GM18951 (cell line): ENCODE measurements around the gene TJP1.
"Not testable (repeated sequence)": the region's sequence is repeated elsewhere in the genome, so short reads cannot be mapped to it uniquely, and the experiment has no call there.

Source experiments
- POLR2A ChIP-seq: IDR thresholded peaks from 4 replicates; pipeline ENCODE4 v1.6.1; 2011; ENCODE audit warnings: mild to moderate bottlenecking; ENCODE audit not compliant: insufficient read length, insufficient read depth; ENCODE audit errors: extremely low read depth
- in situ Hi-C: fragments of 300-500 bp; cut with MboI; formaldehyde crosslinking; loops from one replicate; pipeline ENCODE4 v1.12.0; 2022; ENCODE audit warnings: low sequenced_read_pairs, mixed read lengths, inconsistent platforms; ENCODE audit not compliant: unreplicated experiment

TJP1 gene

DNA sequence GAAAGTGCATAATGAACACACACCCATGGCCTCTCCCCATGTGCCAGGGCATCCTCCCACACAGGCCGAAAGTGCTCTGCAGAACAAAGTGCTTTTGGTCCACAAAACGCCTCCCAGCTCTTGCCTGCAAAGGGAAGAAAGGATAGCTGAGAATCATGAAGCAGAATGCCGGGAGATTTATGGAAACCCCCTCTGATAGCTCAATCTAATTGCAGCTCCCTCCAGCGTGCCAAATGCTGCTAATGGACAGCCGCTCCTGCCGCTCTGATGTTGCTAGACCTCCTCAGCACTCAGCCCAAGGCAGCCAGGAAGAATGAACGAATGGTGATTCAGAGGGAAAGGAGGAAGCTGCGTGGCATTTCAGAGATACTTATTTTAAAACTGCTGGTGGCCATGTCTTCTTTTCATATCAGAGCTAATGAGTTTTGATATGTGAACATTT is 145.3 kb downstream of the TJP1 start:
- TF ChIP-seq POLR2A, result no peak
- in situ Hi-C loops, result no loop called here

DNA sequence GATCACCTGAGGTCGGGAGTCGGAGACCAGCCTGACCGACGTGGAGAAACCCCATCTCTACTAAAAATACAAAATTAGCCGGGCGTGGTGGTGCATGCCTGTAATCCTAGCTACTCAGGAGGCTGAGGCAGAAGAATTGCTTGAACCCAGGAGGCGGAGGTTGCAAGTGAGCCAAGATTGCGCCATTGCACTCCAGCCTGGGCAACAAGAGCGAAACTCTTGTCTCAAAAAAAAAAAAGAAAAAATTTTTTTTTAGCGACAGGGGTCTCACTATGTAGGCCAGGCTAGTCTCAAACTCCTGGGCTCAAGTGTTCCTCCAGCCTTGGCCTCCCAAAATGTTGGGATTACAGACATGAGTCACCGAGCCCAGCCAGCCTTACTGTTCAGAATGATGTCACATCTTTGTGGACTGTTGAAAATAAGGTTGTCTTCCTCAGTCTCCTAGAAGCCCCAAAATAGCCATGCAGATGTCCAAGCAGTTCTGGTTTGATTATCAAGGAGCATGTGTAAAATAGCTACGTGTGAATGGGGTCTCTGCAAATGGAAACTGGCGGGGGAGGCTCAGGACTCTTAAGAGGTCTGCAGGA is 145.8 kb downstream of the TJP1 start:
- in situ Hi-C loops, result not testable (repeated sequence)

DNA sequence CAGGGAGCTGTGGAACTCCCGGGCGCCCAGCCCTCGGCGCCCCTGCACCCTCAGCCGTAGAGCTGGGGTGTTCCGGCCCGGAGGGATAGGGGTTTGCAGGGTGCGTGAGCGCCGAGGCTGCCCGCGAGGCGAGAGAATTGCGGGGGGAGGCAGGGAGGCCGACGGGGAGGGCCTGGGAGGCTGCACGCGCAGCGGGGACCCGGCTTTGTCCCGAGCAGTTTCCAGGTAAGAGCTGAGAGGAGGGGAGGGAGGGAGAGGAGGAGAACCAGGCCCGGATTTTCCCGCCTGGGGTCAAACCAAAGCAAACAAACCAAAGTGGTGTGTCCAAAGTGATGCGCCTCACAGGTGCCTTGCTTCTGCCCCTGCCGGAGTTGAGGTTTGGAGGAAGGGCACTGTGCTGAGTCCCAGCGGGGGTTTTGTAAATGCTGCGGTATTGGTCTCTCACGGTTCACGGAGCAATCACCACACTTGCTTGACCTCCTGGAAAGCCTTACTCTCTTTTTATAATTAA is 146.4 kb downstream of the TJP1 start:
- no peak for TF ChIP-seq POLR2A
- in situ Hi-C loops, result no loop called here

DNA sequence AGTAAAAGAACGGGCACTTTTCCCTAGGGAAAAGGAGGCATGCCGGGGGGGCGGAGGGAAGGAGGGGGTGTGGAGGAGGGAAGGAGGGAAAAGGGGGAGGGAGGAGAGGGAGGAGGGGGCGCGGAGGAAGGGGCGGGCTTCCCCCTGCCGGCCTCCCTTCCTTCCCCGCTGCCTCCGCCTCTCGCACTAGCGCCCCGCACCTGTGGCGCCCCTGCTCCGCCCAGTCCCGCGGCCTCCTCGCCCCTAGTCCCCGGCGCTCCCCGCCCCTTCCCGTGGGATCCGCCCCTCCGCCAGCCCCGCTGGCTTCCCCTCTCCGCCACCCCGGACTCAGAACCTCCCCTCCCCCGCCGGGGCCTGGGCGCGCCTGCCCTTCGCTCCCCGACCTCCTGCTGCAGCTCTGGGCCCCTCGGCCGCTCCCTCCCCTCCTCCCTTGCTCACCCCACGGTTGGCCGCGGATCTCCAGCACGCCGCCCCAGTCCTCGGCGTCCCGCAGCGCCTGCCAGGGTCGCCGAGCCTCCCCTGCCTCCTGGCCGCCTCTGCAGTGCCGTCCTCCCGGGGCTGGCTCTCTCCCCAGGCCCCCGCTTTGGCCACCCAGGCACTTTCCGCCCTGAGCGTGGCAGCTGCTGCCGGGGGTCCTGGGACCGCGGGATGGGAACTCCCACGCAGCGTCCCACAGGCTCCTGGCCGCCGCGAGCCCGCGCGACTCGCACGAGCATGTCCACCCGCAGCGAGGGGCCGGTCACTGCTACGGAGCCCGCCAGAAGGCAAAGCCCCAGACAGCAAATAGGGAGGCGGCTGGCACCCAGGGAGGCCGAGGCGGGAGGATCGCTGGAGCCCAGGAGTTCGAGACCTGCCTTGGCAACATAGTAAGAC is 147.4 kb downstream of the TJP1 start:
- in situ Hi-C loops, result no loop called here
- TF ChIP-seq POLR2A, result no peak

DNA sequence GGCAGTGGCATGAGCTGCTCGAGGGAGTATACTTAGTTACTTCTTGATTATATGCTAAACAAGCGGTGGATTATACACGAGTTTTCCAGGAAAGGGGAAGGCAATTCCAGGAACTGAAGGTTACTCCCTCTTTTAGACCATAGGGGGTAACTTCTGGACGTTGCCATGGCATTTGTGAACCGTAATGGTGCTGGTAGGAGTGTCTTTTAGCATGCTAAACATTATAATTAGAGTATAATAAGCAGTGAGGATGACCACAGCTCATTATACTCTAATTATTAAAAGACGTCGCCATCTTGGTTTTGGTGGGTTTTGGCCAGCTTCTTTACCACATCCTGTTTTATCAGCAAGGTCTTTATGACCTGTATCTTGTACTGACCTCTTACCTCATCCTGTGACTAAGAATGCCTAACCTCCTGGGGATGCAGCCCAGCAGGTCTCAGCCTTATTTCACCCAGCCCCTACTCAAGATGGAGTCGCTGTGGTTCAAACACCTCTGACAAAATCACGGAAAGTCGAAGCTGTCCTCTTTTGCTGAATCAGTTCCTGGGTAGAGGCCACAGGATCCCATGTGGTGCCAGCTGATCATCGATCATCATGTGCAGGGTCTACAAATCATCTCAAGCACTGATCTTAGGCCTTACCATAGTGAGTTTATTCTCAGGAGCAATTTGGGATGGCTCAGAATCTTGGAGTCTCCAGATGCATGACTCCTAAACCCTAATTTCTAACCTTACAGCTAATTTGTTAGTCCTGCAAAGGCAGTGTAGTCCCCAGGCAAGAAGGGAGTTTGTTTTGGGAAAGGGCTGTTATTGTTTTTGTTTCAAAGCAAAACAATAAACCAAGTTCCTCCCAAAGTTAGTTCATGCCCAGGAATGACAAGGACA is 149.1 kb downstream of the TJP1 start:
- in situ Hi-C loops, result no loop called here
- no peak for TF ChIP-seq POLR2A

DNA sequence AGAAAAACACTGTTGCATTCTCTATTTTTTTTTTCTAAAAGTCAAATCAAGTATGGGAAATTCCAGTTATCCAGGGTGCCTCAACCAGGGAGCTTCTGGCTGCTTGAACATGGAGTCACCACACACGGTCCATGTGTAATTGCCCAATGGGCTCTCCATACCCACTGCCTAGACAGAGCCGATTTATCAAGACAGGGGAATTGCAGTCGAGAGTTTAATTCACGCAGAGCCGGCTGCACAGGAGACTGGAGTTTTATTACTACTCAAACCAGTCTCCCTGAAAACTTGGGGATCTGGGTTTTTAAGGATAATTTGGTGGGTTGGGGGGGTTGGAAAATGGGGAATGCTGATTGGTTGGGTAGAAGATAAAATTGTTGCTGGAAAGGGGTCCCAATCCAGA is 149.8 kb downstream of the TJP1 start:
- in situ Hi-C loops, result no loop called here
- TF ChIP-seq POLR2A, result no peak

DNA sequence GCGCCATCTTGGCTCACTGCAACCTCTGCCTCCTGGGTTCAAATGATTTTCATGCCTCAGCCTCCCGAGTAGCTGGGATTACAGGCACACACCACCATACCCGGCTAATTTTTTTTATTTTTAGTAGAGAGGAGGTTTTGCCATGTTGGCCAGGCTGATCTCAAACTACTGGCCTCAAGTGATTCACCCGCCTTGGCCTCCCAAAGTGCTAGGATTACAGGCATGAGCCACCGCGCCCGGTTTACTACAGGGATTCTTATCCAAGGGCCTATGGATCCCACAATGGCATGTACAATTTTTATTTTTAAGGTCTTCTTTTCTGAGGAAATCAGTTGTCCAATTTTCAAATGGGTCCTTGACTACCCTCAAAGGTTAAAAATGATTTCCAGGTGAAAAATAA is 150.2 kb downstream of the TJP1 start:
- in situ Hi-C loops, result not testable (repeated sequence)

DNA sequence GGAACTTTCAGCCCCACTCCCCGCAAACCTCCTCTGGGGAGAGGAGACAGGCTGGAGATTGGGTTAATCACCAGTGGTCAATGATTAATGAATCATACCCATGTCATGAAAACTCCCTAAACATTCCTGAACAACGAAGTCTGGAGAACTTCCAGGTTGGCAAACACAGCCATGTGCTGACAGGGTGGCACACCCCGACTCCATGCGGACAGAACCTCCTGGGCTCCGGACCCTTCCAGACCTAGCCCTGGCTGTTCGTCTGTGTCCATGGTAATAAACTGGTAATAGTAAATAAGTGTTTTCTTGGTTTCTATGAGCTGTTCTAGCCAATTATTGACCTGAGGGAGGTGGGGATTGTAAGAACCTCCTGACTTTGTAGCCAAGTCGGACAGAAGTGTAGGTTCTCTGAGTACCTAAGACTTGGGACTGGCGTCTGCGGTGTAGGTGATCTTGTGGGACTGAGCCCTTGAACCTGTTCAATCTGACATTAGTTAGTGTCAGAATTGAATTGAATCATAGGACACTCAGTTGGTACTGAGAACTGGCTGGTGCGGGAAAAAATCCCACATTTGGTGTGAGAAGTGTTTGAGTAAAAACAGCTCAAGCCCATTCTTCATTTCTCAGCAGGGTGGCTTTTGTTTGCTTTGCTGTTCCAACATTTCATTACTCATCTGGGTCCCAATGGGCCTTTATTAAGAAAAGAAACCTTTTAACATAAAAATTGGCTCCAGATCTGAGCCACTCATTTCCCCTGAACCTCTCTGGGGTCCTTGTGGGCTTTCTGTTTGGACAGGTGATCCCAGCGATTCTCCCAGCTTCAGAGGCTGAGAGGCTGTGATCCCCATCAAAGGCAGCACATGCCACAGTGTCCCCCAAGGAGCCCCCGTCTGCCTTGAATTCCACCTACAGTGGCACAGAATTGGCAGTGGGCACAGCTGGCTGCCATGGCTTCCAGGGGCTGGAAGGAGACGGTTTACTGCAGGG is 151.0 kb downstream of the TJP1 start:
- TF ChIP-seq POLR2A, result no peak
- in situ Hi-C loops, result no loop called here

DNA sequence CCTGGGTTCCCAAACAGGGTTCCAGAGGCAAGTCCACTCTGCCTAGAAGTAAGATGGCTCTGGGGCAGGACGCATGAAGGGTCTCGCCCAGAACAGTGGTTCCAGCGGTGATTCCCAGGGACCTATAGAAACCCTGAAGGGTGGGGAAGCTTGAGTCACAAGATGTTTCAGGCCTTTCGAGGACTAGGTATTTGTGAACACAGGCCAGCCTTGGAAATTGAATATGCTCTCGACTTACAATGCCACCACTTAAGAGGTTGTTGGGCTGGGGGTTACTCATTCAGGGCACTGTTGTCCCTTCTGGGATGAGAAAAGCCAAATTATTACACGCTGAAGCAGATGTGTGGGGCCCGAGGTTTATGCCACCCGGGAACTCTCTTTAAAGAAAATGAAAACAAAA is 152.0 kb downstream of the TJP1 start:
- no peak for TF ChIP-seq POLR2A
- in situ Hi-C loops, result no loop called here

DNA sequence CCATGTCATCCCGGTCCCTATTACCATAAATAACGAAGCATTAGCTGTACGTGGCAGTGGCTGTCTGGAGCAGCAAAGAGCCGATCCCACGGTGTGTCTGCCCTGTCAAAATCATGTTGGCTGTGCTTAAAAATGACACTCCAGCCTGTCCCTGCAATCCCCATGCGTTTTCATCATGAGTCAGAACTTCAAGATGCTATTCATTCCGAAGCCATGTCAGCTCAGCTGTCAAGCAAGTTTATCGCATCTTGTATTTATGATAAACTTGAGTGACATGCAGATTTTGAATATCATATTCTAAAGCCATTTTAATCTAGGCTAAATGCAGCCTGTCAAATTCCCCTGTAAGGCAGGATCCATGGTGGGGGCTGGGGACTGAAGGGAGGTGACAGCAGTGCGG is 152.4 kb downstream of the TJP1 start:
- in situ Hi-C loops, result no loop called here
- TF ChIP-seq POLR2A, result no peak

DNA sequence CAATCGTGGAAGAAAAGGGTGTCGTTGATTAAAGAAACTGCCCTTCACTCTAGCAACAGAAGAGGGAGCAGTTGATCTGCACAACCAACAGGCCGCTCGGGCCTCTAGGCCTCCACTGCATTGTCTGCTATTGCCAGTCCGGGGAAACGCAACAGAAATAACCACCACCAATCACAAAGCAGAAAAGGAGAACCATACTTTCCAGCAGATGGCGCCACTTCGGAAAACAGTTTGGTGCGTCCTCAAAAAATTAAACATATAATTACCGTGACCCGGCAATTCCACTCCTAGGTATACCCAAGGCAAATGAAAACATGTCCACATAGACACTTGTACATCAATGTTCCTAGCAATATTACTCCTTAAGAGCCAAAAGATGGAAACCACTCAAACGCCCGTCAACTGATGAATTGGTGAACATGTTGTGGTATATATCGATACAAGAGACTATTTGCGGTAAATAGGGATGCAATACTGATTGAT is 154.1 kb downstream of the TJP1 start:
- in situ Hi-C loops, result no loop called here
- TF ChIP-seq POLR2A, result no peak

DNA sequence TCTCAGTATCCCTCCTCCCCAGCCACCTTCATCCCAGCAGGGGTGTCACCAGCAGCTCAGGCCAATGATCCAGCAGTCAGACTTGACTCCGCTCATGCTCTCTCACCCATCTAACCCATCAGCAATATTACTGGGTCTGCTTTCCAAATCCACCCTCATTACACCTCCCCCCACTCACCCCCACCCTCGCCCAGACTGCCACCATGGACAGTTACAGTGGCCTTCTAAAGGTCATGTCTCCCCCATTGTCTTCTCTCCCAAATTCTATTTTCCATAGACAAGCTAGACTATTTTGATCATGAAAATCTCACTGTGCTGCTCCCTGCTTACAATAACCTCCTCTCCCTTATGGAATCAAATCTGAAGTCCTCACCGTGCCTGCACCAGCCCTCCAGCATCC is 156.0 kb downstream of the TJP1 start:
- in situ Hi-C loops, result no loop called here
- no peak for TF ChIP-seq POLR2A

DNA sequence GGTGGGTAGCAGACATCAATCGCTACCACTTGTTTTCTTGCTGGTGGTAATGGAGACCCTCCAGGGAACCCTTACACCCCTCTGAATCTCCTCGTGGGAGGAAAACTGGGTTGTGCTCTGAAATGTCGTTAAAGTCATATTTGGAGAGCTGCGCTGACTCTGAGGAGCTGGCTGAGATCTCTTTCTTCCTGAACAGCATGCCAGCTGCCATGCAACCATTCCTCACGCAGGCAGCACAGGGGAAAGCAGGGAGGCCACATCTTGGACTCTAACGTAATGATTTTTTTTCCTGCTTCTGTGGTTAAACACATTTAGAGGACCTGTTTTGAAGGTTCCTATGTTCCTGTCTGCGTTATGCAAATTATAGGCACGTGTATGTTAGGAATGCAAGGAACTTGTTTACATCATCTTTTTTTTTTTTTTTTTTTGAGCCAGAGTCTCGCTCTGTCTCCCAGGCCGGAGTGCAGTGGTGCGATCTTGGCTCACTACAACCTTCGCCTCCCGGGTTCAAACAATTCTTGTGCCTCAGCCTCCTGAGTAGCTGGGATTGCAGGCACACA is 156.7 kb downstream of the TJP1 start:
- in situ Hi-C loops, result no loop called here

More for the DNA sequence above, 156.7 kb downstream of the TJP1 start:
- TF ChIP-seq POLR2A, result no peak
